CD8-positive, alpha-beta memory T cell (primary cell): Measurements from ENCODE around the gene NOP10. TPM values are rescaled to one million over a fixed set of nuclear protein-coding genes. Genes with fewer than 3 reads are reported as not detected.

Source experiments
- CTCF ChIA-PET: fragments of 350-600 bp; sonication (Branson Sonifier 250); formaldehyde crosslinking; loops from one replicate; lab custom pipeline; 2021; ENCODE audit warnings: antibody characterized with exemption; lab: Charles Lee
- POLR2A ChIA-PET: fragments of 350-600 bp; sonication (Branson Sonifier 250); formaldehyde crosslinking; loops from one replicate; lab custom pipeline; 2021; ENCODE audit warnings: antibody characterized with exemption; lab: Charles Lee
- DNase-seq, 5 donors: peaks; one replicate each; pipeline versions ENCODE4 v3.0.0 to v3.0.0-alpha.2; 2020 to 2022; ENCODE audit warnings: mixed read lengths in 1 of 5
- H3K27ac ChIP-seq: one replicate; pipeline ENCODE4 v1.7.0; 2013; ENCODE audit warnings: low read depth, mild to moderate bottlenecking, low read length, moderate library complexity
- H3K27me3 ChIP-seq: 2 replicates; pipeline ENCODE4 v1.7.0; 2013; ENCODE audit warnings: low read length, mild to moderate bottlenecking; ENCODE audit not compliant: insufficient read depth, poor library complexity, severe bottlenecking
- H3K36me3 ChIP-seq: 2 replicates; pipeline ENCODE4 v1.7.0; 2013; ENCODE audit warnings: mild to moderate bottlenecking, low read length, moderate library complexity; ENCODE audit not compliant: insufficient read depth
- H3K4me1 ChIP-seq: 2 replicates; pipeline ENCODE4 v1.7.0; 2013; ENCODE audit warnings: mild to moderate bottlenecking, low read length, moderate library complexity; ENCODE audit not compliant: insufficient read depth
- H3K4me3 ChIP-seq: 2 replicates; pipeline ENCODE4 v1.7.0; 2013; ENCODE audit warnings: mild to moderate bottlenecking, low read length
- H3K9me3 ChIP-seq: 2 replicates; pipeline ENCODE4 v1.7.0; 2013; ENCODE audit warnings: mild to moderate bottlenecking, low read length
- H3K27ac Mint-ChIP-seq, 8 donors: one replicate each; pipeline ENCODE4 v1.8.0; 2020 to 2021; ENCODE audit warnings: mixed read lengths in 8 of 8, mild to moderate bottlenecking in 6 of 8, inconsistent platforms in 3 of 8, moderate library complexity in 3 of 8
- H3K27me3 Mint-ChIP-seq, 2 donors: one replicate each; pipeline ENCODE4 v1.8.0; 2020 to 2021; ENCODE audit warnings: mixed read lengths in 2 of 2, mild to moderate bottlenecking in 1 of 2, moderate library complexity in 1 of 2
- H3K36me3 Mint-ChIP-seq, 3 donors: one replicate each; pipeline ENCODE4 v1.8.0; 2020 to 2021; ENCODE audit warnings: mixed read lengths in 3 of 3, inconsistent platforms in 1 of 3, mild to moderate bottlenecking in 1 of 3
- H3K4me1 Mint-ChIP-seq, 3 donors: one replicate each; pipeline ENCODE4 v1.8.0; 2020 to 2021; ENCODE audit warnings: mixed read lengths in 3 of 3, inconsistent platforms in 1 of 3, mild to moderate bottlenecking in 1 of 3
- H3K4me3 Mint-ChIP-seq, 7 donors: one replicate each; pipeline ENCODE4 v1.8.0; 2020 to 2021; ENCODE audit warnings: mixed read lengths in 7 of 7, mild to moderate bottlenecking in 6 of 7, moderate library complexity in 4 of 7, inconsistent platforms in 2 of 7
- H3K9me3 Mint-ChIP-seq, 5 donors: one replicate each; pipeline ENCODE4 v1.8.0; 2020 to 2022; ENCODE audit warnings: mixed read lengths in 5 of 5, mild to moderate bottlenecking in 3 of 5, moderate library complexity in 2 of 5, inconsistent platforms in 1 of 5
- polyA plus RNA-seq: library from polyadenylated mRNA; unstranded; fragments of 300-500 nt; fragmentation: Illumina TruSeq; gene quantifications from one replicate; pipeline ENCODE4 v1.2.3, GENCODE V29; 2021
- total RNA-seq, 2 experiments: library from RNA; stranded (reverse); gene quantifications; one replicate each; pipeline ENCODE4 v1.2.3, GENCODE V29; 2021

NOP10 gene
- total and polyA plus RNA-seq, 3 experiments from 2014 or later: 284 to 294 (median 292) TPM

GRCh38 chr15:34327906-34328305 lies 15.0 kb downstream of the NOP10 start:
- H3K27me3 Mint-ChIP-seq: no peaks in the 10 kb centered on the region
- no peaks in the 10 kb centered on the region for H3K9me3 Mint-ChIP-seq
- H3K4me3 Mint-ChIP-seq: peak overlapping the region in 3 of 7 donors; percentile 7 to 51 (median 49)
- CTCF ChIA-PET: interaction anchor here (0.9 to 4.4 kb wide), 8 partner anchors 8 to 256 kb away, joined by 3 to 28 read pairs (median 4); partner anchors contain the start of genes GOLGA8B, LPCAT4, NOP10 and NUTM1
- no peak for DNase-seq
- Histone ChIP-seq H3K27ac (no peak overlapping the region), H3K27me3 (no peaks in the 10 kb centered on the region), H3K4me3 (peak overlapping the region; percentile 18), H3K4me1 (peaks cover 54% of the 10 kb centered on the region), H3K36me3 (no peaks in the 10 kb centered on the region), H3K9me3 (no peaks in the 10 kb centered on the region)
- POLR2A ChIA-PET: interaction anchor here (0.6 to 2.7 kb wide), 7 partner anchors 7 to 226 kb away, joined by 3 to 21 read pairs (median 3); partner anchors contain the start of genes LPCAT4 and SLC12A6
- peaks cover 0 to 4% (median 0%) of the 10 kb centered on the region in 3 donors for H3K36me3 Mint-ChIP-seq
- peaks cover 44 to 72% (median 71%) of the 10 kb centered on the region in 3 donors for H3K4me1 Mint-ChIP-seq
- peak overlapping the region in 5 of 8 donors; percentile 11 to 59 (median 40) for H3K27ac Mint-ChIP-seq

- H3K27me3 ChIP-seq: no peaks in the 10 kb centered on the region
- Mint-ChIP-seq H3K4me3 (no peak overlapping the region), H3K4me1 (peaks cover 30 to 56% (median 55%) of the 10 kb centered on the region in 3 donors), H3K27me3 (no peaks in the 10 kb centered on the region), H3K9me3 (no peaks in the 10 kb centered on the region), H3K36me3 (peaks cover 0 to 4% (median 2%) of the 10 kb centered on the region in 3 donors), H3K27ac (peak overlapping the region in 1 of 8 donors; percentile 19)
- POLR2A ChIA-PET: no interaction called here
- no peak overlapping the region for H3K27ac ChIP-seq
- H3K36me3 ChIP-seq: no peaks in the 10 kb centered on the region
- H3K9me3 ChIP-seq: no peaks in the 10 kb centered on the region
- peaks cover 32% of the 10 kb centered on the region for H3K4me1 ChIP-seq
- H3K4me3 ChIP-seq: no peak overlapping the region
- CTCF ChIA-PET: interaction anchor here (1.1 to 1.2 kb wide), 3 partner anchors 21 to 84 kb away, joined by 3 to 6 read pairs (median 4); partner anchors contain the start of gene LPCAT4
- no peak for DNase-seq
Observed at GRCh38 chr15:34325368-34325767, 17.6 kb downstream of the NOP10 start.

GRCh38 chr15:34324933-34325332 lies 18.0 kb downstream of the NOP10 start:
- peaks cover 28% of the 10 kb centered on the region for H3K4me1 ChIP-seq
- no peaks in the 10 kb centered on the region for H3K9me3 ChIP-seq
- CTCF ChIA-PET: interaction anchor here (1.2 kb wide), 2 partner anchors 21 to 83 kb away, joined by 3 to 4 read pairs; no protein-coding TSS in a partner anchor
- Mint-ChIP-seq H3K4me1 (peaks cover 29 to 56% (median 55%) of the 10 kb centered on the region in 3 donors), H3K27me3 (no peaks in the 10 kb centered on the region), H3K36me3 (peaks cover 0 to 4% (median 2%) of the 10 kb centered on the region in 3 donors), H3K27ac (no peak overlapping the region), H3K4me3 (no peak overlapping the region), H3K9me3 (no peaks in the 10 kb centered on the region)
- H3K27me3 ChIP-seq: no peaks in the 10 kb centered on the region
- POLR2A ChIA-PET: interaction anchor here (0.5 kb wide), 1 partner anchor 11 kb away, joined by 4 read pairs; no protein-coding TSS in a partner anchor
- no peak overlapping the region for H3K27ac ChIP-seq
- no peaks in the 10 kb centered on the region for H3K36me3 ChIP-seq
- no peak for DNase-seq
- H3K4me3 ChIP-seq: no peak overlapping the region

- H3K4me1 ChIP-seq: peaks cover 18% of the 10 kb centered on the region
- Mint-ChIP-seq H3K4me3 (peak overlapping the region in 1 of 7 donors; percentile 40), H3K27me3 (no peaks in the 10 kb centered on the region), H3K36me3 (peaks cover 0 to 7% (median 2%) of the 10 kb centered on the region in 3 donors), H3K4me1 (peaks cover 27 to 52% (median 51%) of the 10 kb centered on the region in 3 donors), H3K9me3 (no peaks in the 10 kb centered on the region), H3K27ac (peak overlapping the region in 1 of 8 donors; percentile 29)
- ChIA-PET POLR2A (interaction anchor here (1.3 kb wide), 1 partner anchor 14 kb away, joined by 3 read pairs; the partner anchor contains the start of gene SLC12A6), CTCF (no interaction called here)
- no peaks in the 10 kb centered on the region for H3K9me3 ChIP-seq
- no peaks in the 10 kb centered on the region for H3K27me3 ChIP-seq
- H3K27ac ChIP-seq: no peak overlapping the region
- H3K4me3 ChIP-seq: no peak overlapping the region
- H3K36me3 ChIP-seq: no peaks in the 10 kb centered on the region
- no peak for DNase-seq
Observed at GRCh38 chr15:34323217-34323616, 19.7 kb downstream of the NOP10 start.

- H3K27ac Mint-ChIP-seq: peak overlapping the region in 7 of 8 donors; percentile 76 to 98 (median 90)
- no peaks in the 10 kb centered on the region for H3K27me3 Mint-ChIP-seq
- peak overlapping the region; percentile 77 to 97 (median 92) for H3K4me3 Mint-ChIP-seq
- ChIA-PET POLR2A (interaction anchor here (1.0 to 2.6 kb wide), 2 partner anchors 10 to 19 kb away, joined by 4 to 13 read pairs; partner anchors contain the start of gene SLC12A6), CTCF (interaction anchor here (0.7 to 2.4 kb wide), 6 partner anchors 10 to 49 kb away, joined by 3 to 14 read pairs (median 3); partner anchors contain the start of genes LPCAT4, NOP10, NUTM1 and SLC12A6)
- peak in 1 of 5 donors; percentile 39 for DNase-seq
- no peaks in the 10 kb centered on the region for H3K27me3 ChIP-seq
- H3K27ac ChIP-seq: no peak overlapping the region
- H3K4me1 ChIP-seq: peaks cover 11% of the 10 kb centered on the region
- H3K36me3 Mint-ChIP-seq: peaks cover 10 to 19% (median 10%) of the 10 kb centered on the region in 3 donors
- no peaks in the 10 kb centered on the region for H3K9me3 Mint-ChIP-seq
- H3K4me1 Mint-ChIP-seq: peaks cover 34 to 60% (median 51%) of the 10 kb centered on the region in 3 donors
- H3K36me3 ChIP-seq: no peaks in the 10 kb centered on the region
- H3K4me3 ChIP-seq: peak overlapping the region; percentile 57
- H3K9me3 ChIP-seq: no peaks in the 10 kb centered on the region
Observed at GRCh38 chr15:34318277-34319079, 24.5 kb downstream of the NOP10 start.

GRCh38 chr15:34314491-34315490 lies 28.1 kb downstream of the NOP10 start:
- H3K36me3 Mint-ChIP-seq: peaks cover 10 to 31% (median 14%) of the 10 kb centered on the region in 3 donors
- Histone ChIP-seq H3K4me3 (no peak overlapping the region), H3K36me3 (no peaks in the 10 kb centered on the region), H3K4me1 (peaks cover 11% of the 10 kb centered on the region), H3K9me3 (no peaks in the 10 kb centered on the region), H3K27ac (no peak overlapping the region), H3K27me3 (no peaks in the 10 kb centered on the region)
- no peaks in the 10 kb centered on the region for H3K27me3 Mint-ChIP-seq
- ChIA-PET CTCF (interaction anchor here (1.2 kb wide), 1 partner anchor 15 kb away, joined by 3 read pairs; no protein-coding TSS in a partner anchor), POLR2A (interaction anchor here (0.6 kb wide), 1 partner anchor 10 kb away, joined by 4 read pairs; no protein-coding TSS in a partner anchor)
- H3K9me3 Mint-ChIP-seq: no peaks in the 10 kb centered on the region
- H3K4me1 Mint-ChIP-seq: peaks cover 36 to 54% (median 53%) of the 10 kb centered on the region in 3 donors
- H3K27ac Mint-ChIP-seq: peak overlapping the region in 1 of 8 donors; percentile 39
- H3K4me3 Mint-ChIP-seq: peak overlapping the region in 3 of 7 donors; percentile 39 to 59 (median 48)
- no peak for DNase-seq

GRCh38 chr15:34311563-34311962 lies 31.4 kb downstream of the NOP10 start:
- POLR2A ChIA-PET: no interaction called here

More at GRCh38 chr15:34311563-34311962, 31.4 kb downstream of the NOP10 start:
- no peaks in the 10 kb centered on the region for H3K9me3 Mint-ChIP-seq
- no peaks in the 10 kb centered on the region for H3K27me3 ChIP-seq
- H3K4me3 ChIP-seq: no peak overlapping the region
- no peaks in the 10 kb centered on the region for H3K36me3 ChIP-seq
- H3K27ac ChIP-seq: no peak overlapping the region
- no peaks in the 10 kb centered on the region for H3K27me3 Mint-ChIP-seq
- peaks cover 4% of the 10 kb centered on the region for H3K4me1 ChIP-seq
- H3K36me3 Mint-ChIP-seq: peaks cover 10 to 33% (median 14%) of the 10 kb centered on the region in 3 donors
- CTCF ChIA-PET: no interaction called here
- peaks cover 26 to 45% (median 33%) of the 10 kb centered on the region in 3 donors for H3K4me1 Mint-ChIP-seq
- no peak for DNase-seq
- no peaks in the 10 kb centered on the region for H3K9me3 ChIP-seq
- H3K4me3 Mint-ChIP-seq: no peak overlapping the region
- H3K27ac Mint-ChIP-seq: no peak overlapping the region
